NCI-H1436 (cell line): ENCODE data around the gene RRP1.
"Not testable (repeated sequence)": the region's sequence is repeated elsewhere in the genome, so short reads cannot be mapped to it uniquely, and the experiment has no call there.

Experiments
- DNase-seq: peaks from one replicate; lab custom pipeline; 2025; lab: John Stamatoyannopoulos, UW

The RRP1 gene

GRCh38 chr21:43836616-43837015 lies 47.2 kb downstream of the RRP1 start:
- no peak for DNase-seq

- no peak for DNase-seq
Measured at GRCh38 chr21:43840259-43840658, 50.9 kb downstream of the RRP1 start.

GRCh38 chr21:43842742-43843141 lies 53.4 kb downstream of the RRP1 start:
- no peak for DNase-seq

GRCh38 chr21:43844906-43845305 lies 55.5 kb downstream of the RRP1 start:
- DNase-seq = not testable (repeated sequence)

- DNase-seq = no peak
Measured at GRCh38 chr21:43845386-43845785, 56.0 kb downstream of the RRP1 start.

GRCh38 chr21:43846430-43846829 lies 57.1 kb downstream of the RRP1 start:
- no peak for DNase-seq

- DNase-seq = no peak
Measured at GRCh38 chr21:43847301-43847700, 57.9 kb downstream of the RRP1 start.

GRCh38 chr21:43848771-43849170 lies 59.4 kb downstream of the RRP1 start:
- no peak for DNase-seq

GRCh38 chr21:43849532-43850299 lies 60.3 kb downstream of the RRP1 start:
- no peak for DNase-seq

- DNase-seq = no peak
Measured at GRCh38 chr21:43850728-43851295, 61.4 kb downstream of the RRP1 start.

- no peak for DNase-seq
Measured at GRCh38 chr21:43851593-43851992, 62.2 kb downstream of the RRP1 start.

GRCh38 chr21:43853851-43854772 lies 64.7 kb downstream of the RRP1 start:
- DNase-seq = no peak
